ENCODE data around the gene PRPF31. TPM values are rescaled to one million over a fixed set of nuclear protein-coding genes. Genes with fewer than 3 reads are reported as not detected.

The PRPF31 gene
- total RNA-seq, 2 experiments from 2014 or later, result 85.5 to 115 TPM

Other genes with a start within 250 kb of the PRPF31 start
- gene MYADM, start 247.9 kb upstream of the PRPF31 start, total RNA-seq, result 10 to 100 TPM; 46.4 to 54.6 TPM
- under 1 TPM in 1 of 2 experiments, not detected in 1; 0.25 TPM for gene PRKCG, start 233.6 kb upstream of the PRPF31 start, total RNA-seq
- not detected for gene CACNG7, start 206.5 kb upstream of the PRPF31 start, total RNA-seq
- gene CACNG8, start 152.8 kb upstream of the PRPF31 start, total RNA-seq, result not detected
- not detected for gene CACNG6, start 124.1 kb upstream of the PRPF31 start, total RNA-seq
- not detected for gene VSTM1, start 51.9 kb upstream of the PRPF31 start, total RNA-seq
- not detected for gene TARM1, start 34.4 kb upstream of the PRPF31 start, total RNA-seq
- gene OSCAR, start 15.0 kb upstream of the PRPF31 start, total RNA-seq, result under 1 TPM; 0.67 to 0.71 TPM
- gene NDUFA3, start 12.9 kb upstream of the PRPF31 start, total RNA-seq, result 100 to 1,000 TPM in 1 of 2 experiments, 10 to 100 TPM in 1; 99.9 to 158 TPM
- gene TFPT, start 97 bp upstream of the PRPF31 start, total RNA-seq, result 10 to 100 TPM; 28.5 to 39.3 TPM
- gene CNOT3, start 22.0 kb downstream of the PRPF31 start, total RNA-seq, result 10 to 100 TPM; 61.0 to 93.8 TPM
- gene LENG1, start 44.0 kb downstream of the PRPF31 start, total RNA-seq, result 1 to 10 TPM; 3.5 to 3.6 TPM
- under 1 TPM; 0.39 to 0.55 TPM for gene TMC4, start 57.4 kb downstream of the PRPF31 start, total RNA-seq
- 10 to 100 TPM; 74.9 to 96.1 TPM for gene MBOAT7, start 73.8 kb downstream of the PRPF31 start, total RNA-seq
- gene TSEN34, start 75.6 kb downstream of the PRPF31 start, total RNA-seq, result 10 to 100 TPM in 1 of 2 experiments, 1 to 10 TPM in 1; 8.3 to 12.1 TPM
- 1,000 to 10,000 TPM; 1,400 to 1,725 TPM for gene RPS9, start 85.1 kb downstream of the PRPF31 start, total RNA-seq
- gene LILRB3, start 107.3 kb downstream of the PRPF31 start, total RNA-seq, result not detected
- gene LILRA6, start 127.0 kb downstream of the PRPF31 start, total RNA-seq, result not detected
- gene LILRB5, start 141.5 kb downstream of the PRPF31 start, total RNA-seq, result not detected
- gene LILRB2, start 165.4 kb downstream of the PRPF31 start, total RNA-seq, result not detected
- not detected for gene LILRA5, start 197.4 kb downstream of the PRPF31 start, total RNA-seq
- gene LILRA4, start 223.4 kb downstream of the PRPF31 start, total RNA-seq, result not detected
- 1 to 10 TPM; 3.5 to 4.7 TPM for gene LAIR1, start 249.2 kb downstream of the PRPF31 start, total RNA-seq